ENCODE results near the gene TMEM163. TPM values are rescaled to one million over a fixed set of nuclear protein-coding genes. Genes with fewer than 3 reads are reported as not detected.
"Not testable (repeated sequence)": the region's sequence is repeated elsewhere in the genome, so short reads cannot be mapped to it uniquely, and the experiment has no call there.

The TMEM163 gene
- total RNA-seq, 4 donors from 2014 or later = not detected

DNA sequence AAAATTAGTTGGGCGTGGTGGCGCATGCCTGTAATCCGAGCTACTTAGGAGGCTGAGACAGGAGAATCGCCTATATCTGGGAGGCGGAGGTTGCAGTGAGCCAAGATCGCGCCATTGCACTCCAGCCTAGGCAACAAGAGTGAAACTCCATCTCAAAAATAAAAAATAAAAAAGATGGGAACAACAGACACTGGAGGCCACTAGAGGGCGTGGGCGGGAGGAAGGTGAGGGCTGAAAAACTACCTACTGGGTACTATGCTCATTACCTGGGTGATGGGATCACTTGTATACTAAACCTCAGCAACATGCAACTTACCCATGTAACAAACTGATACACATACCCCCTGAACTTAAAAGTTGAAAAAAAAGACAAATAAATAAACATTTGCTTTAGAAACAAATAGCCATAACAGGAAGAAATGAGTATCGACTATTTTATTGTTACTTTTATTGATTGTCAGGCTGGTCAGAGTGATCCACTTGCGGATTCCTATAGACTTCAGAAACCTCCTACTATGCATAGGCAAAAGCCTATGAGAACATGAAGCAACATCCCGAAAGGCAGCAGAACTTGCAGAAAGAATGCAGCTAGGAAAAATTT is 61.0 kb downstream of the TMEM163 start:
- no peaks in the 10 kb centered on the region for H3K9me3 ChIP-seq
- 79% methylated on average over 12 of the region's 12 CpGs for WGBS, 2 donors
- H3K27ac ChIP-seq = no peak overlapping the region
- no peaks in the 10 kb centered on the region for H3K36me3 ChIP-seq
- TF ChIP-seq CTCF (IDR thresholded peaks at IDR 0.05) (peak in 1 of 5 experiments; percentile 28), EP300 (IDR thresholded peaks at IDR 0.05) (no peak)
- no peak overlapping the region for H3K4me3 ChIP-seq
- no peaks in the 10 kb centered on the region for H3K4me1 ChIP-seq
- no peak for DNase-seq (ENCODE audit: low spot score in 2 of 2)
- H3K27me3 ChIP-seq = no peaks in the 10 kb centered on the region

DNA sequence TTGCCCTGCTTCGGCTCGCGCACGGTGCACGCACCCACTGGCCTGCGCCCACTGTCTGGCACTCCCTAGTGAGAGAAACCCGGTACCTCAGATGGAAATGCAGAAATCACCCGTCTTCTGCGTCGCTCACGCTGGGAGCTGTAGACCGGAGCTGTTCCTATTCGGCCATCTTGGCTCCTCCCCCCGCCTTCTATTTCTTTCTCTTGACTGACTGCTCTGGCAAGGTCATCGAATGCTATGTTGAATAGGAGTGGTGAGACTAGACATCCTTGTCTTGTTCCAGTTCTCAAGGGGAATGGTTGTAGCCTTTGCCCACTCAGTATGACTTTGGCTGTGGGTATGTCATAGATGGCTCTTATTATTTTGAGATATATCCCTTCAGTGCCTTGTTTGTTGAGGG is 62.4 kb downstream of the TMEM163 start:
- WGBS, 2 donors = 94 to 96% methylated on average over 6 to 8 of the region's 15 CpGs

GRCh38 chr2:134648586-134648985 is 70.2 kb downstream of the TMEM163 start:
- WGBS, 2 donors = 59 to 62% methylated on average over 5 of the region's 5 CpGs
- no peak for DNase-seq (ENCODE audit: low spot score in 2 of 2)
- H3K9me3 ChIP-seq = no peaks in the 10 kb centered on the region
- H3K36me3 ChIP-seq = no peaks in the 10 kb centered on the region
- H3K4me1 ChIP-seq = no peaks in the 10 kb centered on the region
- TF ChIP-seq EP300 (IDR thresholded peaks at IDR 0.05) (no peak), POLR2A (IDR thresholded peaks at IDR 0.05) (no peak), CTCF (IDR thresholded peaks at IDR 0.05) (no peak)
- H3K27ac ChIP-seq = no peak overlapping the region
- no peaks in the 10 kb centered on the region for H3K27me3 ChIP-seq
- no peak overlapping the region for H3K4me3 ChIP-seq

More for the DNA sequence above, 62.4 kb downstream of the TMEM163 start:
- H3K4me1 ChIP-seq; H3K27me3 ChIP-seq; H3K9me3 ChIP-seq; H3K27ac ChIP-seq; H3K4me3 ChIP-seq; H3K36me3 ChIP-seq; DNase-seq (ENCODE audit: low spot score in 2 of 2): not testable (repeated sequence)

- Histone ChIP-seq H3K9me3 (no peaks in the 10 kb centered on the region), H3K36me3 (no peaks in the 10 kb centered on the region), H3K27ac (no peak overlapping the region), H3K4me3 (no peak overlapping the region), H3K4me1 (no peaks in the 10 kb centered on the region), H3K27me3 (no peaks in the 10 kb centered on the region)
- DNase-seq (ENCODE audit: low spot score in 2 of 2) = no peak
- WGBS, 2 donors = 71 to 75% methylated on average over 10 of the region's 10 CpGs
- TF ChIP-seq POLR2A (IDR thresholded peaks at IDR 0.05) = no peak
- TF ChIP-seq CTCF (IDR thresholded peaks at IDR 0.05) = no peak
- TF ChIP-seq EP300 (IDR thresholded peaks at IDR 0.05) = no peak
Observed at GRCh38 chr2:134647607-134648256, 71.1 kb downstream of the TMEM163 start.

DNA sequence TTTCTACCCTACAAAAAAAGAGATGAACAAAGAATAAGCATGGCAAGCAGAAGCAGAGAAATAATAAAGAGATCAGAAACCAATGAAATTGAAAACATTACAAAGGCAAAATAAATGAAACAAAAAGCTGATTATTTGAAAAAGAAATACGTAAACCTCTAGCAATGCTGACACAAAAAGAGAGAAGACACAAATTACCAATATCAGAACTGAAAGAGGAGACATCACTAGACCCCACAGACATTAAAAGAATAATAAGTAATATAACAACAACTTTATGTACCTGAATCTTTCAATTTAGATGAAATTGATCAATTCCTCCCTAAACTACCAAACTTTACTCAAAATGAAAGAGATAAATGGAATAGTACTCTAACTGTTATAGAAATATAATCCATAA is 75.9 kb downstream of the TMEM163 start:
- WGBS, 2 donors = 77 to 80% methylated on average over 1 of the region's 1 CpG
- Histone ChIP-seq H3K27me3 (no peaks in the 10 kb centered on the region), H3K4me1 (no peaks in the 10 kb centered on the region), H3K4me3 (no peak overlapping the region), H3K36me3 (no peaks in the 10 kb centered on the region), H3K27ac (no peak overlapping the region), H3K9me3 (no peaks in the 10 kb centered on the region)
- no peak for DNase-seq (ENCODE audit: low spot score in 2 of 2)
- no peak for TF ChIP-seq EP300 (IDR thresholded peaks at IDR 0.05)
- no peak for TF ChIP-seq POLR2A (IDR thresholded peaks at IDR 0.05)
- no peak for TF ChIP-seq CTCF (IDR thresholded peaks at IDR 0.05)
